ENCODE data around the gene GPC4.
"Not testable (repeated sequence)": the region's sequence is repeated elsewhere in the genome, so short reads cannot be mapped to it uniquely, and the experiment has no call there.

GPC4 gene

GRCh38 chrX:133279112-133279730 lies 136.1 kb downstream of the GPC4 start:
- H3K18ac ChIP-seq (ENCODE audit: low read length); H2BK120ac ChIP-seq (ENCODE audit: low read depth, low read length); H3K36me3 ChIP-seq (replicated peaks in 1 of 2; ENCODE audit: control insufficient read depth in 2 of 2, insufficient read depth in 2 of 2, low read length in 2 of 2); H3K27me3 ChIP-seq (ENCODE audit: control insufficient read depth in 3 of 3, insufficient read depth in 3 of 3, low read depth in 1 of 3, low read length in 3 of 3); H3K14ac ChIP-seq (ENCODE audit: low read length); H3K4me1 ChIP-seq (ENCODE audit: control insufficient read depth in 2 of 2, insufficient read depth in 1 of 2, low read depth in 1 of 2, low read length in 2 of 2); H2BK15ac ChIP-seq (ENCODE audit: low read length); H4K8ac ChIP-seq (ENCODE audit: low read depth, low read length); DNase-seq (ENCODE audit: low spot score); H2BK5ac ChIP-seq (ENCODE audit: low read length); H3K9ac ChIP-seq (ENCODE audit: low read depth, low read length, poor library complexity); H2AFZ ChIP-seq (ENCODE audit: low read length); H3K4me2 ChIP-seq (ENCODE audit: insufficient read depth, low read length, poor library complexity, severe bottlenecking); H2BK12ac ChIP-seq (ENCODE audit: low read length); H3K9me3 ChIP-seq (replicated peaks in 1 of 2; ENCODE audit: control insufficient read depth in 2 of 2, insufficient read depth in 1 of 2, low read depth in 1 of 2, low read length in 2 of 2); H4K91ac ChIP-seq (ENCODE audit: low read depth, low read length, poor library complexity); H3K23ac ChIP-seq (ENCODE audit: low read depth, low read length, poor library complexity); H3K79me1 ChIP-seq (ENCODE audit: low read depth, low read length); H3K4ac ChIP-seq (ENCODE audit: low read length); H3K27ac ChIP-seq (replicated peaks; ENCODE audit: low read length); H3K4me3 ChIP-seq (ENCODE audit: low read length in 2 of 2); H2AK5ac ChIP-seq (ENCODE audit: low read depth, low read length): not testable (repeated sequence)
- no CpG with 5 or more reads among the region's 9 CpGs for WGBS, 2 donors (ENCODE audit: extremely low coverage in 2 of 2, insufficient read length in 2 of 2, insufficient replicate concordance in 1 of 2)

GRCh38 chrX:133273180-133273579 lies 142.1 kb downstream of the GPC4 start:
- no peak overlapping the region for H3K14ac ChIP-seq (ENCODE audit: low read length)
- no peak for DNase-seq (ENCODE audit: low spot score)
- H3K4ac ChIP-seq (ENCODE audit: low read length), result no peak overlapping the region
- no peak overlapping the region for H3K18ac ChIP-seq (ENCODE audit: low read length)
- no peak overlapping the region for H3K27ac ChIP-seq (replicated peaks; ENCODE audit: low read length)
- H2BK15ac ChIP-seq (ENCODE audit: low read length), result no peak overlapping the region
- H3K4me3 ChIP-seq (ENCODE audit: low read length in 2 of 2), result no peak overlapping the region
- H3K27me3 ChIP-seq (ENCODE audit: control insufficient read depth in 3 of 3, insufficient read depth in 3 of 3, low read depth in 1 of 3, low read length in 3 of 3), result peaks cover 0 to 16% (median 0%) of the 10 kb centered on the region in 3 experiments
- peaks cover 10 to 15% of the 10 kb centered on the region in 2 donors for H3K4me1 ChIP-seq (ENCODE audit: control insufficient read depth in 2 of 2, insufficient read depth in 1 of 2, low read depth in 1 of 2, low read length in 2 of 2)
- H2AFZ ChIP-seq (ENCODE audit: low read length), result no peak overlapping the region
- no peak overlapping the region for H2BK5ac ChIP-seq (ENCODE audit: low read length)
- no peaks in the 10 kb centered on the region for H3K9me3 ChIP-seq (replicated peaks in 1 of 2; ENCODE audit: control insufficient read depth in 2 of 2, insufficient read depth in 1 of 2, low read depth in 1 of 2, low read length in 2 of 2)
- no peak overlapping the region for H4K91ac ChIP-seq (ENCODE audit: low read depth, low read length, poor library complexity)
- no peaks in the 10 kb centered on the region for H3K79me1 ChIP-seq (ENCODE audit: low read depth, low read length)
- no peak overlapping the region for H2AK5ac ChIP-seq (ENCODE audit: low read depth, low read length)
- H4K8ac ChIP-seq (ENCODE audit: low read depth, low read length), result no peak overlapping the region
- H3K4me2 ChIP-seq (ENCODE audit: insufficient read depth, low read length, poor library complexity, severe bottlenecking), result no peak overlapping the region
- H2BK120ac ChIP-seq (ENCODE audit: low read depth, low read length), result no peak overlapping the region
- no peak overlapping the region for H3K9ac ChIP-seq (ENCODE audit: low read depth, low read length, poor library complexity)
- H3K23ac ChIP-seq (ENCODE audit: low read depth, low read length, poor library complexity), result no peak overlapping the region
- WGBS, 2 donors (ENCODE audit: extremely low coverage in 2 of 2, insufficient read length in 2 of 2, insufficient replicate concordance in 1 of 2), result no CpG with 5 or more reads among the region's 4 CpGs
- no peaks in the 10 kb centered on the region for H3K36me3 ChIP-seq (replicated peaks in 1 of 2; ENCODE audit: control insufficient read depth in 2 of 2, insufficient read depth in 2 of 2, low read length in 2 of 2)
- H2BK12ac ChIP-seq (ENCODE audit: low read length), result no peak overlapping the region

GRCh38 chrX:133269168-133269567 lies 146.1 kb downstream of the GPC4 start:
- Histone ChIP-seq H3K27me3 (ENCODE audit: control insufficient read depth in 3 of 3, insufficient read depth in 3 of 3, low read depth in 1 of 3, low read length in 3 of 3) (peaks cover 0 to 16% (median 0%) of the 10 kb centered on the region in 3 experiments), H3K9me3 (replicated peaks in 1 of 2; ENCODE audit: control insufficient read depth in 2 of 2, insufficient read depth in 1 of 2, low read depth in 1 of 2, low read length in 2 of 2) (no peaks in the 10 kb centered on the region), H2AFZ (ENCODE audit: low read length) (no peak overlapping the region), H2AK5ac (ENCODE audit: low read depth, low read length) (no peak overlapping the region), H3K4me1 (ENCODE audit: control insufficient read depth in 2 of 2, insufficient read depth in 1 of 2, low read depth in 1 of 2, low read length in 2 of 2) (peaks cover 15 to 24% of the 10 kb centered on the region in 2 donors), H4K91ac (ENCODE audit: low read depth, low read length, poor library complexity) (no peak overlapping the region), H3K9ac (ENCODE audit: low read depth, low read length, poor library complexity) (no peak overlapping the region), H3K36me3 (replicated peaks in 1 of 2; ENCODE audit: control insufficient read depth in 2 of 2, insufficient read depth in 2 of 2, low read length in 2 of 2) (no peaks in the 10 kb centered on the region), H3K4me2 (ENCODE audit: insufficient read depth, low read length, poor library complexity, severe bottlenecking) (no peak overlapping the region), H2BK12ac (ENCODE audit: low read length) (no peak overlapping the region), H3K4ac (ENCODE audit: low read length) (no peak overlapping the region), H3K14ac (ENCODE audit: low read length) (peak overlapping the region; percentile 71), H3K27ac (replicated peaks; ENCODE audit: low read length) (no peak overlapping the region), H3K4me3 (ENCODE audit: low read length in 2 of 2) (no peak overlapping the region), H3K23ac (ENCODE audit: low read depth, low read length, poor library complexity) (no peak overlapping the region), H3K18ac (ENCODE audit: low read length) (peak overlapping the region; percentile 48), H2BK15ac (ENCODE audit: low read length) (no peak overlapping the region), H2BK5ac (ENCODE audit: low read length) (peak overlapping the region; percentile 66), H2BK120ac (ENCODE audit: low read depth, low read length) (no peak overlapping the region), H3K79me1 (ENCODE audit: low read depth, low read length) (no peaks in the 10 kb centered on the region), H4K8ac (ENCODE audit: low read depth, low read length) (no peak overlapping the region)
- WGBS, 2 donors (ENCODE audit: extremely low coverage in 2 of 2, insufficient read length in 2 of 2, insufficient replicate concordance in 1 of 2), result no CpG with 5 or more reads among the region's 2 CpGs
- DNase-seq (ENCODE audit: low spot score), result no peak

GRCh38 chrX:133267621-133268020 lies 147.7 kb downstream of the GPC4 start:
- no peak overlapping the region for H3K23ac ChIP-seq (ENCODE audit: low read depth, low read length, poor library complexity)
- no peak overlapping the region for H2AK5ac ChIP-seq (ENCODE audit: low read depth, low read length)
- no peak overlapping the region for H3K9ac ChIP-seq (ENCODE audit: low read depth, low read length, poor library complexity)
- H3K27ac ChIP-seq (replicated peaks; ENCODE audit: low read length), result no peak overlapping the region
- H3K79me1 ChIP-seq (ENCODE audit: low read depth, low read length), result no peaks in the 10 kb centered on the region
- no peak overlapping the region for H2BK5ac ChIP-seq (ENCODE audit: low read length)
- WGBS, 2 donors (ENCODE audit: extremely low coverage in 2 of 2, insufficient read length in 2 of 2, insufficient replicate concordance in 1 of 2), result no CpG with 5 or more reads among the region's 2 CpGs
- H2BK120ac ChIP-seq (ENCODE audit: low read depth, low read length), result no peak overlapping the region
- H4K8ac ChIP-seq (ENCODE audit: low read depth, low read length), result no peak overlapping the region
- DNase-seq (ENCODE audit: low spot score), result no peak
- no peak overlapping the region for H4K91ac ChIP-seq (ENCODE audit: low read depth, low read length, poor library complexity)
- no peak overlapping the region for H3K18ac ChIP-seq (ENCODE audit: low read length)
- no peak overlapping the region for H3K4me2 ChIP-seq (ENCODE audit: insufficient read depth, low read length, poor library complexity, severe bottlenecking)
- peaks cover 14 to 24% of the 10 kb centered on the region in 2 donors for H3K4me1 ChIP-seq (ENCODE audit: control insufficient read depth in 2 of 2, insufficient read depth in 1 of 2, low read depth in 1 of 2, low read length in 2 of 2)
- no peaks in the 10 kb centered on the region for H3K36me3 ChIP-seq (replicated peaks in 1 of 2; ENCODE audit: control insufficient read depth in 2 of 2, insufficient read depth in 2 of 2, low read length in 2 of 2)
- no peak overlapping the region for H2BK15ac ChIP-seq (ENCODE audit: low read length)
- H3K14ac ChIP-seq (ENCODE audit: low read length), result no peak overlapping the region
- H3K4ac ChIP-seq (ENCODE audit: low read length), result no peak overlapping the region
- H3K9me3 ChIP-seq (replicated peaks in 1 of 2; ENCODE audit: control insufficient read depth in 2 of 2, insufficient read depth in 1 of 2, low read depth in 1 of 2, low read length in 2 of 2), result no peaks in the 10 kb centered on the region
- peaks cover 0 to 12% (median 0%) of the 10 kb centered on the region in 3 experiments for H3K27me3 ChIP-seq (ENCODE audit: control insufficient read depth in 3 of 3, insufficient read depth in 3 of 3, low read depth in 1 of 3, low read length in 3 of 3)
- no peak overlapping the region for H2BK12ac ChIP-seq (ENCODE audit: low read length)
- H2AFZ ChIP-seq (ENCODE audit: low read length), result no peak overlapping the region
- H3K4me3 ChIP-seq (ENCODE audit: low read length in 2 of 2), result no peak overlapping the region
